Smooth muscle cell of the coronary artery (primary cell): ENCODE data around the gene IL1F10. TPM values are rescaled to one million over a fixed set of nuclear protein-coding genes. Genes with fewer than 3 reads are reported as not detected.

ENCODE experiments used
- total RNA-seq: library from RNA; depleted of rRNA; stranded (reverse); fragments of >200 nt; gene quantifications from 2 replicates; pipeline ENCODE4 v1.2.3, GENCODE V29; 2014; ENCODE audit warnings: low replicate concordance

IL1F10 gene
- total RNA-seq, result not detected in 2 replicates

GRCh38 chr2:113067681-113068080, at the start of gene IL1F10:
Gene IL1F10 (plus strand): TSS chr2:113067970. CDS start chr2:113072739, 4,769 bp downstream.

GRCh38 chr2:113052396-113052917, 15.3 kb upstream of the IL1F10 start, which contains the start of gene IL36B:
Gene IL36B (minus strand): TSS chr2:113052867.

GRCh38 chr2:113058998-113059960, 8.5 kb upstream of the IL1F10 start, which contains the start of gene IL36RN:
Gene IL36RN (plus strand): TSS chr2:113059198. CDS start chr2:113059439, 241 bp downstream.

Other genes with a start within 250 kb of the IL1F10 start
- 0.82 and 60.4 TPM in 2 replicates for gene IL1B, start 231.2 kb upstream of the IL1F10 start, total RNA-seq
- not detected in 2 replicates for gene IL37, start 156.8 kb upstream of the IL1F10 start, total RNA-seq
- gene IL36G, start 90.0 kb upstream of the IL1F10 start, total RNA-seq, result not detected in 2 replicates
- not detected in 2 replicates for gene IL36A, start 62.5 kb upstream of the IL1F10 start, total RNA-seq
- gene IL36B, start 15.1 kb upstream of the IL1F10 start, total RNA-seq, result not detected in 2 replicates
- gene IL36RN, start 8.8 kb upstream of the IL1F10 start, total RNA-seq, result not detected in 2 replicates
- gene IL1RN, start 59.6 kb downstream of the IL1F10 start, total RNA-seq, result 0.08 TPM in 1 of 2 replicates, not detected in the other
- gene PSD4, start 106.0 kb downstream of the IL1F10 start, total RNA-seq, result 0.08 and 0.59 TPM in 2 replicates
- gene PAX8, start 211.0 kb downstream of the IL1F10 start, total RNA-seq, result 0.35 TPM in 1 of 2 replicates, not detected in the other